SK-N-SH (cell line): ENCODE measurements around the gene ZBTB46.

Experiments used
- CHD2 ChIP-seq: fragments of 150-350 bp; IDR thresholded peaks from 2 replicates; pipeline ENCODE4 v1.6.1; 2018; ENCODE audit warnings: low read length; ENCODE audit not compliant: partially characterized antibody
- CTCF ChIP-seq: fragments of 200-600 bp; sonication (generic); IDR thresholded peaks from 2 replicates; pipeline ENCODE4 v1.6.1; 2017; ENCODE audit warnings: antibody characterized with exemption, mild to moderate bottlenecking, moderate library complexity
- EP300 ChIP-seq, 2 experiments: IDR thresholded peaks; 2 replicates each; pipeline versions ENCODE4 v1.4.0 to v1.6.1; 2012; ENCODE audit warnings: borderline replicate concordance in 1 of 2, low read depth in 1 of 2, low read length in 1 of 2
- MAX ChIP-seq: IDR thresholded peaks from 2 replicates; pipeline ENCODE4 v1.4.0; 2012; ENCODE audit warnings: low read depth
- NFIC ChIP-seq: IDR thresholded peaks from 2 replicates; pipeline ENCODE4 v1.4.0; 2012; ENCODE audit warnings: borderline replicate concordance
- NRF1 ChIP-seq: IDR thresholded peaks from 2 replicates; pipeline ENCODE4 v1.6.1; 2012; ENCODE audit warnings: low read depth, mild to moderate bottlenecking, low read length
- TCF12 ChIP-seq: IDR thresholded peaks from 2 replicates; pipeline ENCODE4 v1.4.0; 2012
- USF1 ChIP-seq: IDR thresholded peaks from 2 replicates; pipeline ENCODE4 v1.4.0; 2012; ENCODE audit warnings: low read depth, borderline replicate concordance
- USF2 ChIP-seq: fragments of 150-350 bp; IDR thresholded peaks from 2 replicates; pipeline ENCODE4 v1.6.1; 2017; ENCODE audit warnings: antibody characterized with exemption, low read length, low read depth, borderline replicate concordance
- YY1 ChIP-seq: IDR thresholded peaks from 2 replicates; pipeline ENCODE4 v1.4.0; 2012; ENCODE audit warnings: low read depth, mild to moderate bottlenecking

- no peak for TF ChIP-seq CHD2
- no peak for TF ChIP-seq CTCF
- TF ChIP-seq YY1: no peak
- no peak for TF ChIP-seq USF1
- TF ChIP-seq NFIC: no peak
- no peak for TF ChIP-seq TCF12
- no peak for TF ChIP-seq USF2
- TF ChIP-seq NRF1: no peak
- no peak for TF ChIP-seq MAX
- TF ChIP-seq EP300 (IDR thresholded peaks at IDR 0.05; ENCODE audit: borderline replicate concordance in 1 of 2, low read depth in 1 of 2, low read length in 1 of 2): no peak
Measured at GRCh38 chr20:63835021-63835858, 4.2 kb upstream of the ZBTB46 start.
